Measurements from ENCODE around the gene SWI5.
"Not testable (repeated sequence)": the region's sequence is repeated elsewhere in the genome, so short reads cannot be mapped to it uniquely, and the experiment has no call there.

SWI5 gene

DNA sequence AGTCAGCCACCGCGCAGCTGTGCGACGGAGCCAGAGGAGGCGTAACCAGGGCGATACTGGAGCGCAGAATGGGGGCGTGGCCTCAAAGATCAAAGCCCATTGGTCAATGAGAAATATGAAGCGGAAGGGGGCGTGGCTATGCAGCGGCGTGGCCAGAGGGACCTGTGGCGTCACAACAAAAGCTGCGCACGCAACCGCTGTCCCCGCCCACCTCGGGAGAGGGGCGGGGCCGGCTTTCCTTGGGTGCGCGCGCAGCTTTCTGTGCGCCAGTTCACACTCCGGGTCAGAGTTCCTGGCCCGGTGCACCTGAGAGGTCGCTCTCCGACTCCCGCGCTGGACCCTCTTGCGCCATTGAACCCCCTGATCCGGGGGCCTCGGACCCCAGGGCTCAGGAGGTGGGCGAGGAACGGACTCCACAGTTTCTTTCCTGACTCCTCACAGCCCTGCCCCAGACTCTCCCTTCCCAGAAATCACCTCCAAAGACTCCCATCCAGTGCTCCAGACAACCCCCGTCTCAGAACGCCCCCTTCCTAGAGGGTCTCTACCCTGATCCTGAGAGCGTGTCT is at the start of gene SWI5:
TSS of gene SWI5 (plus strand) at position 269 of the 566 bp plus-strand sequence.
- in situ Hi-C loops (cut with HindIII; ENCODE audit: low pct_unique_long_range_greater_than_20kb, low sequenced_read_pairs) = no loop called here
- no peak for TF ChIP-seq JUND (IDR thresholded peaks at IDR 0.05; ENCODE audit: low read depth)
- DNase-seq (ENCODE audit: low read depth in 1 of 2, low spot score in 1 of 2) = peak; percentile 99 to 100

DNA sequence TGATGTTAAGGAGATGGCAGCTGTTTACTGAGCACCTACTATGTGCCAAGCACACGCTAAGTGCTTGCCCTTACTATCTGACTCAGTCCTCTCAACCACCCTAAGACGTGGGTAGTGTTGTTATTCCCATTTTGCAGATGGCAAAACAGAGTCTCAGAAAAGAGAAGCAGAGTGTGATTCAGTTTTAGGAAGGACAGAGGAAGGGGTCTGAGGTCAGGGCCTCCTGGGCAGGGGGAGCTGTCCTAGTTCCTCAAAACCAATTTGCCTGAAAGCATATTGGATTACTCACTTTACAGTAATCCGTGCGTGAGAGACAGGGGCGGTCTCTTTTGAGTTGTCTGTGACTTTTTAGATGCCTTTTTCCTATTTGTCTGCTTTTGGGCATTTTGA is 49.7 kb upstream of the SWI5 start:
- in situ Hi-C loops (cut with HindIII; ENCODE audit: low pct_unique_long_range_greater_than_20kb, low sequenced_read_pairs) = no loop called here
- no peak for DNase-seq (ENCODE audit: low read depth in 1 of 2, low spot score in 1 of 2)
- TF ChIP-seq JUND (IDR thresholded peaks at IDR 0.05; ENCODE audit: low read depth) = no peak

DNA sequence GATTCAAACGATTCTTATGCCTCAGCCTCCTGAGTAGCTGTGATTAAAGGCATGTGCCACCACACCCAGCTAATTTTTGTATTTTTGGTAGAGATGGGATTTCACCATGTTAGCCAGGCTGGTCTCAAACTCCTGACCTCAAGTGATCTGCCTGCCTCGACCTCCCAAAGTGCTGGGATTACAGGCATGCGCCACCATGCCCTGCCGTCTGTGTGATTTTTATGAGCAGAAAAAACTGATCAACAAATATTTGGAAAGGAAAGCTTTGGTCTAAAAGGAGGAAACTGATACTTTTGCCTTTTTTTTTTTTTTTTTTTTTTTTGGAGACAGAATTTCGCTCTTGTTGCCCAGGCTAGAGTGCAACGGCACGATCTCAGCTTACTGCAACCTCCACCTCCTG is 45.2 kb upstream of the SWI5 start:
- DNase-seq (ENCODE audit: low read depth in 1 of 2, low spot score in 1 of 2); in situ Hi-C loops (cut with HindIII; ENCODE audit: low pct_unique_long_range_greater_than_20kb, low sequenced_read_pairs): not testable (repeated sequence)

DNA sequence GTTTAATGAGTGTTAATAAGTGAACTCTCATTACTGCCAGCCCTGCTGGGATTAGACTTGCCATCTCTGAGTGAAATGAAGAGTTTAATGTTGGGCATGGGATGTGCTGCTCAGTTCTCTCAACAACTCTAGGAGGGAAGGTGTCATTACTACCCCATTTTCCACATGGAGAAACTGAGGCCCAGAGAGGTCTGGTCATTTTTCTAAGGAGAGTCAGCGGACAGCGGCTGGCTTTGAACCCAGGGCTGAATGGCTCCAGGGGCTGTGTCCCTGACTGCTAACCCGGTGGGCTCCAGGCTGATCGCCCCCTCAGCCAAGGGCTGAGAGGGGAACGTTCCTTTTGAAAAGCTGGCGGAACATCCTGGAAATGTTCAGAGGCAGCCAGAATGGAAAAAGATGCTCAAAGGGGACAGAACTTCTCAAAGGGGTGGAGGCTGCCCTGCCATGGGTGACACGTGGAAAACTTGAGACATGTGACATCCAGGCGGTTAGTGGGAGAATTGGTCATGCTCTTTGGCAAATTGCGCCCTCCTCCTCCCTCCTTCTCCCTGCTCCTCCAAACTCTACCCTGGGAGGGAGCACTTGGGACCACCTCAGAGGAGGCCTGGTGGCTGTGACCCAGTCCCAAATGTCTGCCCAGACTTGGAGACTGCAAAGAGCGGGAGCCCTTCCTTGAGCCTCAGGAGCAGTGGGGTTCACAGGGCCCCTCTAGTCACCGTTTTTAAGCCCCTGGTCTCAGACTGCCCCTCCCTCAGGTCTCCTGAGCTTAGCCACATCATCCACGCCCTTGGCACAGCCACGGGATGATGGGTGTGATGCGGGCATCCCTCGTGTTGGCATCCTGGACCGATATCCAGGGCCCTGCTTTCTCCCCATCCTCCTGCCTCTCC is 44.2 kb upstream of the SWI5 start:
- TF ChIP-seq JUND (IDR thresholded peaks at IDR 0.05; ENCODE audit: low read depth) = no peak
- DNase-seq (ENCODE audit: low read depth in 1 of 2, low spot score in 1 of 2) = no peak
- in situ Hi-C loops (cut with HindIII; ENCODE audit: low pct_unique_long_range_greater_than_20kb, low sequenced_read_pairs) = no loop called here

DNA sequence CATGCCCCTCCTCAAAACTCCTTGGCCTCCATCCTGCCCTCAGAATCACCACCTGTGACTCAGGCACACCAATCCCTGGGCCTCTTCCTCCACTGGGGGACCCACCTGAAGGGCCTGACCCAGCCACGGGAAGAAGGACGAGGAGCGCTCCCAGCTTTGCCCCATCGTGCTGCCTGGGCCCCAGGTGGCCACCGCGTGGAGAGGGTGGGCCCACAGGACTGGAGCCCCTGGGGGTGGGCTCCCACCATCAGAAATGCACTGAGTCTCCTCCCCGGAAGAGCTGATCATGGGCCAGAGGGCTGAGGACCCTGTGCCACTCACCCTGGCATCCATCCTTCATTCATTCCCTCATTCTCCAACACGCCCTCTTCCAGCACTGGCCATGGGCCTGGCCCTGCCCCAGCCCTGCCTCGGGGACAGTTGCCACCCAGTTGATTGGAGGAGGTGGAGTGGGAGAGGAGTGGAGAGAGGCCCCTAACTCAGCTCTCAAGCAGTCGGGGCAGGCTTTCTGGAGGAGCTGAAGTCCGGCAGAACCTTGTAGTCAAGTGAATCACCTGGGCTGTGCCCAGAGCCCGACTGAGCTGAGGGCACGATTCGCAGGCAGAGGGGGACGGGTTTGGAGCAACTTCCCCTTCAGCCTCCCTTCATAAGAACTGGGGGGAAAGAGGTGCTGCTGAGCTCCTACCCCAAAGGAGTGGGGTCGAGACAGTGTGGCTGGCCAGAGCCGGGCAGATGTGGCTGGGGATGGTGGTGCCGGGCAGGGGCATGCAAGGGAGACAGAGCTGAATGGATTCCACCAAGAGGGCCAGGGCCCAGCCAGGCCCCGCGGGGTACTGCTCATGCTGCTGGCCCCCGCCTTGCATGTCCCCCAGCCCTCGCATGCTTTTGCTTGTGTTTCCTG is 43.3 kb upstream of the SWI5 start:
- in situ Hi-C loops (cut with HindIII; ENCODE audit: low pct_unique_long_range_greater_than_20kb, low sequenced_read_pairs) = no loop called here
- no peak for DNase-seq (ENCODE audit: low read depth in 1 of 2, low spot score in 1 of 2)
- no peak for TF ChIP-seq JUND (IDR thresholded peaks at IDR 0.05; ENCODE audit: low read depth)

DNA sequence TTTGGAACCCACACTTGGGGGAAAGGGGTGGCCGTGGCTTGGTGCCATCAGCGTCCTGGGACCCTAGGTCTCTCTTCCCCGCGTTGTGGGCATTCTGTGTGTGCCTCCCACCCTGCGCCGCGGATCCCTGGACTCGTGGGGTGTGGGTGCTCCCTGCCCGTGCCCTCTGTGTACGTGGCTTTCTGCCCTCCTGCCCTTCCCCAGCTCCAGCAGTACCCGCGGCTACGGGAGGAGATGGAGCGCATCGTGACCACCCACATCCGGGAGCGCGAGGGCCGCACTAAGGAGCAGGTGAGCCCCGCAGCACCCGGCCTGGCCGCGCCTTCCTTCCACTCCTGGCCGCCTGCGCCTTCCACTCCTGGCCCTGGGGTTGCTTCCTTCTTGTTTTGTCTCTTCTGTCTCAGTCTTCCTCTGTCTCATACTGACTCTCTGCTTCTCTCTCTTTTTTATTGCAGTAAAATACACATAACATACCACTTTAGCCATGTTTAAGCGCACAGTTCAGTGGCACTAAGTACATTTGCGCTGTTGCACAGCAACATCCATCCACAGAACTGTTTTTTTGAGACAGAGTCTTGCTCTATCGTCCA is 42.2 kb upstream of the SWI5 start:
- in situ Hi-C loops (cut with HindIII; ENCODE audit: low pct_unique_long_range_greater_than_20kb, low sequenced_read_pairs) = no loop called here
- no peak for DNase-seq (ENCODE audit: low read depth in 1 of 2, low spot score in 1 of 2)
- TF ChIP-seq JUND (IDR thresholded peaks at IDR 0.05; ENCODE audit: low read depth) = no peak

DNA sequence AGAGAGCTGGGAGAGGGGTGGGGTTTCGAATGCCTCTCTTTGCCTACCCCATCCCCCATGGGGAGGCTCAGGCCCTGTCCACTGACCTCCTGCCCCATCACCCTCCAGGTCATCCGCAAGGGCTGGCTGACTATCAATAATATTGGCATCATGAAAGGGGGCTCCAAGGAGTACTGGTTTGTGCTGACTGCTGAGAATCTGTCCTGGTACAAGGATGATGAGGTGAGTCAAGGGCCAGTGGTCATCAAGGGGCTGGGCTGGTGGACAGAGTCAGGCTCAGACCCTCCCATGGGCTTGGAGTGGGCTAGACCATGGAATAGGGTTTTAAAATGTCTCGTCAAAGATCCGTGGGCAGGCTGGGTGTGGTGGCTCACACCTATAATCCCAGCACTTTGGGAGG is 34.0 kb upstream of the SWI5 start:
- in situ Hi-C loops (cut with HindIII; ENCODE audit: low pct_unique_long_range_greater_than_20kb, low sequenced_read_pairs) = no loop called here
- DNase-seq (ENCODE audit: low read depth in 1 of 2, low spot score in 1 of 2) = no peak
- no peak for TF ChIP-seq JUND (IDR thresholded peaks at IDR 0.05; ENCODE audit: low read depth)

DNA sequence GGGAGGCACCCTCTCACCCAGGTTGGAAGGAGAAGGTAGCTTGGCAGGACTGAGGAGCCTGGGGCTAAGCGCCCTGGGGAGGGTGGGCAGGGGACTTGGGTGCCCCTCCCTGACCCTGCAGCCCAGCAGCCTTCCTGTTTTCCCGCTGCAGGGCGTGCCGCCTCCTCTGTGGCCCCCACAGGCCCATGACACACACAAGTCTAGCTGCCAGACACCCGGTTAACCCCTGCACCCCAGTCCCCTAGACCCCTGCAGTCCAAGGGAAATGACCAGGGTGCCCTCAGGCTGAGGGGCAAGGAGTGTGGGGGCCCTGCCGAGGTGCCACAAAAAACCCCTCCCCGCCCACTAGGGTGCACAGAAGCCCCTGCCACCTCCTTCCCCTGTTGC is 33.3 kb upstream of the SWI5 start:
- no peak for DNase-seq (ENCODE audit: low read depth in 1 of 2, low spot score in 1 of 2)
- TF ChIP-seq JUND (IDR thresholded peaks at IDR 0.05; ENCODE audit: low read depth) = no peak
- in situ Hi-C loops (cut with HindIII; ENCODE audit: low pct_unique_long_range_greater_than_20kb, low sequenced_read_pairs) = no loop called here

DNA sequence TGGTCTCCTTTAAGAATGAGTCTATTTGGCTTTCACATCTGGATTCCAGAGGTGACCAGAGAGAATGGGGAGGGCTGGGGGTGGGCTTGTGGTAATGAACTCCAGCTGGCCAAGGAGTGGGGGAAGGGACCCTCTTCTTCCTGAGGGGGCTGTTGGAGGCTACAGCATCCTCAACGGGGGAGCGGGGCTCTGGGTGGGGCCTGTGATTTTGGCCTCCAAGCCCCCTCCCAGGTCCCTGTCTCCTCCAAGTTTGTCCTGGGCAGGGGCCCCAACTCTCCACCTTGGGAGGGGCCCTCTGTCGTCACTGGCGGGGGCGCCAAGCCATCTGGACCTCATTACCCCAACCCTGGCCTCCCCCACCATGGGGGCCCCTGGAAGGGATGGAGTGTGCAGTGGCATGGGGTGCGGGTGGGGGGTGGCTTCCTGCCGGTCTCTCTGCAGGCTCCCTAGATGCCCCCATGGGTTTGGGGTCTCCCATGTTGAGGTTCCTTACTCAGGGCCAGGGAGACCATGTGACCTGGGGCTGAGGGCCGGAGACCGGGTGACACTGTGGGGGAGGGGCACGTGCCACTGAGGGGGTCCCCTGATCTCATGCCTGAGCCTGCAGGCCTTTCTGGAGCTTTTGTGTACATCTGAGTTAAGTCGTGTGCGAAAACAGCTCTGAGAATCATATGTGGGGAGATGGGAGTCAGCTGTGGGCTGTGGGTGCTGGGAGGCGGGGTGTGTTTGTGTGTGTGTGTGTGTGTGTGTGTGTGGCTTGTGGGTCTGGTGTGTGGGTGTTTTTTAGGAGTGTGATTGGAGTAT is 32.7 kb upstream of the SWI5 start:
- in situ Hi-C loops (cut with HindIII; ENCODE audit: low pct_unique_long_range_greater_than_20kb, low sequenced_read_pairs) = no loop called here
- no peak for DNase-seq (ENCODE audit: low read depth in 1 of 2, low spot score in 1 of 2)
- TF ChIP-seq JUND (IDR thresholded peaks at IDR 0.05; ENCODE audit: low read depth) = no peak

DNA sequence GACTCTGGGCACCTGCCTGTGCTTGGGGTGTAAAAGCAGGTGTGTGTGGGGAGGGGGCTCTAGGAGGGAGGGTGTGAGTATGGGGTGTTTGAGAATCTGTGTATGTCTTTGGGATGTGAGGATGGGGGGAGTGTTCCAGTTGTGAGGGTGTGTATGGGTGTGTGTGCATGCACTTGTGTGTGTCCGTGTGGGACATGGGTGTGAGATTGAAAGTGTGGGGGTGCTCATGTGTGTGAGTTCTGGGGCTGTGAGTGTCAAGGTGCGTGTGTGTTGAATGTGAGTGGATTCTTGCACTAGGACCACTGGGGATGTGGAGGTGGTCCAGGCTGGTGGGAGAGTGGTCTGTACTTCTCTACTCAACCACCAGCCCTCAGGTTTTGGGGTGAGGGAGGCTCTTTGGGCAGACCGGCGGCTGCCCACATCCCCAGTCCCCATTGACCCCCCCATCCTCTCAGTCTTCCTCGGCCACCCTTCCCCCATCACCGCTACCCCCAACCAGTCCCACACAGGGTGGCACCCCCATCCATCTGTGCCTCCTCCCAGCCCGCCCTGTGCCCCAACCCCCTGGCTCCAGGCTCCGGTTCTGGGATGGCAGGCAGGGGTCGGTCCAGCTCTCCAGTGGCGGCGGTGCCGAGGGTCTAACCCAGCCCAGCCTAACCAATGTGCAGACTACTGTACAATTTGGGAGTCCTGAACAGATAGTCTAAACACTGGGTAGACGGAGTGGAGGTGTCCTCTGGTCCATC is 31.8 kb upstream of the SWI5 start:
- DNase-seq (ENCODE audit: low read depth in 1 of 2, low spot score in 1 of 2) = no peak
- no peak for TF ChIP-seq JUND (IDR thresholded peaks at IDR 0.05; ENCODE audit: low read depth)
- in situ Hi-C loops (cut with HindIII; ENCODE audit: low pct_unique_long_range_greater_than_20kb, low sequenced_read_pairs) = no loop called here

DNA sequence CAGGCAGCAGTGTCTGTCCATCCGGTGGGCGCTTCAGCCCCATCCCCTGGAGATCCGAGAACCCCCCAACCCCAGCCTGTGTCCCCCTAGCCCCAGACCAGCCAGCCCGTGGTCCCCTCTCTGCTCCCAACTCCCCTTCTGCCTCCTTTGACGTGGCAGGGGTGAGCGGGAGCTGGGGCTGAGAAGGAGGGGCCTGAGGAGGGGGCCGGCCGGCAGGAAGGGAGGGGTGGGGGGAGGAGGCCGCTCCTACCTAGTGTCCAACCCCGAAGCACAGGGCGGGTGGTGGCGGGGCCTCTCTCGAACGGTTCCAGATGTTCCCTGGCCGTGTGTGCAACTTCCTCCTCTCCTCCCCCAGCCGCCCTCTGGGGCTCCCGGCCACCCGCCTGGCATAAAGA is 31.2 kb upstream of the SWI5 start:
- DNase-seq (ENCODE audit: low read depth in 1 of 2, low spot score in 1 of 2) = no peak
- TF ChIP-seq JUND (IDR thresholded peaks at IDR 0.05; ENCODE audit: low read depth) = no peak
- in situ Hi-C loops (cut with HindIII; ENCODE audit: low pct_unique_long_range_greater_than_20kb, low sequenced_read_pairs) = no loop called here

Data from T47D (cell line).